HCT116 (cell line): Measurements from ENCODE around the gene SHTN1.

Source experiments
- ATF3 ChIP-seq: IDR thresholded peaks from 2 replicates; pipeline ENCODE4 v1.6.1; 2012
- CTCF ChIP-seq, 3 experiments: fragments of 200-600 bp in 1 of 3; sonication (generic) in 1 of 3; IDR thresholded peaks in 2 of 3; conservative IDR thresholded peaks in 1 of 3; 2 replicates each; pipeline ENCODE4 v1.5.1; 2012 to 2017; ENCODE audit warnings: low read depth in 2 of 3, low read length in 2 of 3, antibody characterized with exemption in 1 of 3, borderline replicate concordance in 1 of 3, control low read depth in 1 of 3, mild to moderate bottlenecking in 1 of 3, mixed read lengths in 1 of 3, mixed run types in 1 of 3, moderate library complexity in 1 of 3; ENCODE audit not compliant: insufficient read depth in 1 of 3
- EGR1 ChIP-seq: IDR thresholded peaks from 2 replicates; pipeline ENCODE4 v1.6.1; 2012; ENCODE audit warnings: low read depth
- EZH2 ChIP-seq: fragments of 200-600 bp; sonication (generic); IDR thresholded peaks from 2 replicates; pipeline ENCODE4 v1.6.1; 2017; ENCODE audit warnings: antibody characterized with exemption, mixed run types
- EZH2phosphoT487 ChIP-seq: fragments of 200-600 bp; IDR thresholded peaks from 2 replicates; pipeline ENCODE4 v1.6.1; 2018; ENCODE audit warnings: antibody characterized with exemption, borderline replicate concordance
- MAX ChIP-seq: IDR thresholded peaks from 2 replicates; pipeline ENCODE4 v1.6.1; 2012
- POLR2A ChIP-seq: IDR thresholded peaks from 2 replicates; pipeline ENCODE4 v1.7.0; 2011; ENCODE audit warnings: borderline replicate concordance; ENCODE audit not compliant: insufficient read depth, insufficient read length; ENCODE audit errors: extremely low read depth
- POLR2AphosphoS5 ChIP-seq: IDR thresholded peaks from 2 replicates; pipeline ENCODE4 v1.6.1; 2011; ENCODE audit warnings: mild to moderate bottlenecking, low read depth, low read length, moderate library complexity
- RAD21 ChIP-seq: IDR thresholded peaks from 2 replicates; pipeline ENCODE4 v1.6.1; 2012; ENCODE audit warnings: low read depth, mild to moderate bottlenecking
- SIN3A ChIP-seq: IDR thresholded peaks from 2 replicates; pipeline ENCODE4 v1.6.1; 2012; ENCODE audit warnings: low read depth
- SRF ChIP-seq: IDR thresholded peaks from 2 replicates; pipeline ENCODE4 v1.6.1; 2012; ENCODE audit warnings: low read depth
- YY1 ChIP-seq: IDR thresholded peaks from 2 replicates; pipeline ENCODE4 v1.6.1; 2011; ENCODE audit warnings: low read length, low read depth, moderate library complexity, mild to moderate bottlenecking; ENCODE audit not compliant: insufficient replicate concordance; ENCODE audit errors: extremely low read depth
- ZNF274 ChIP-seq: fragments of 200-500 bp; sonication (Bioruptor generic); IDR thresholded peaks from 2 replicates; pipeline ENCODE4 v1.6.1; 2014; ENCODE audit warnings: mild to moderate bottlenecking, low read depth, low read length, inconsistent platforms

- no peak for TF ChIP-seq CTCF (IDR thresholded peaks at IDR 0.05 in 2 of 3, conservative IDR thresholded peaks at IDR 0.05 in 1 of 3; ENCODE audit: borderline replicate concordance in 1 of 3, insufficient read depth in 1 of 3, low read depth in 2 of 3, low read length in 2 of 3)
- TF ChIP-seq RAD21 = no peak
- TF ChIP-seq EZH2 = no peak
- no peak for TF ChIP-seq MAX
- TF ChIP-seq SRF = no peak
- TF ChIP-seq POLR2A = peak; percentile 24
- TF ChIP-seq EGR1 = no peak
- no peak for TF ChIP-seq POLR2AphosphoS5
- TF ChIP-seq SIN3A = no peak
- no peak for TF ChIP-seq ATF3
- TF ChIP-seq EZH2phosphoT487 = no peak
- TF ChIP-seq YY1 = no peak
- no peak for TF ChIP-seq ZNF274
Measured at GRCh38 chr10:116850058-116850611, 154.9 kb downstream of the SHTN1 start.
